WTC11 (cell line): ENCODE results near the gene EGF.

Source experiments
- PRRX2 ChIP-seq: fragments of 250-450 bp; sonication (Bioruptor Pico); IDR thresholded peaks from 2 replicates; pipeline ENCODE4 v1.8.0; 2021; ENCODE audit warnings: mild to moderate bottlenecking
- ZNF121 ChIP-seq: sonication (generic); formaldehyde crosslinking; IDR thresholded peaks from 2 replicates; pipeline ENCODE4 v1.8.0; 2023; ENCODE audit warnings: missing genetic modification reagents
- TF ChIP-seq, protein P1 (sequence below): sonication (generic); formaldehyde crosslinking; IDR thresholded peaks from 2 replicates; pipeline ENCODE4 v1.8.0; 2023; ENCODE audit warnings: missing genetic modification reagents
- TF ChIP-seq, protein P2 (sequence below): fragments of 200-600 bp; IDR thresholded peaks from 2 replicates; pipeline ENCODE4 v1.8.0; 2022; ENCODE audit warnings: antibody characterized with exemption
- TF ChIP-seq, protein P3 (sequence below): fragments of 250-450 bp; sonication (Bioruptor Pico); conservative IDR thresholded peaks from 2 replicates; pipeline ENCODE4 v1.9.0; 2021; ENCODE audit warnings: mild to moderate bottlenecking
- TF ChIP-seq, protein P4 (sequence below): sonication (generic); formaldehyde crosslinking; IDR thresholded peaks from 2 replicates; pipeline ENCODE4 v1.8.1; 2023; ENCODE audit warnings: mild to moderate bottlenecking, missing genetic modification reagents, borderline replicate concordance
- TF ChIP-seq, protein P5 (sequence below): sonication (generic); formaldehyde crosslinking; IDR thresholded peaks from 2 replicates; pipeline ENCODE4 v1.8.1; 2023; ENCODE audit warnings: mild to moderate bottlenecking, moderate library complexity, missing genetic modification reagents

DNA sequence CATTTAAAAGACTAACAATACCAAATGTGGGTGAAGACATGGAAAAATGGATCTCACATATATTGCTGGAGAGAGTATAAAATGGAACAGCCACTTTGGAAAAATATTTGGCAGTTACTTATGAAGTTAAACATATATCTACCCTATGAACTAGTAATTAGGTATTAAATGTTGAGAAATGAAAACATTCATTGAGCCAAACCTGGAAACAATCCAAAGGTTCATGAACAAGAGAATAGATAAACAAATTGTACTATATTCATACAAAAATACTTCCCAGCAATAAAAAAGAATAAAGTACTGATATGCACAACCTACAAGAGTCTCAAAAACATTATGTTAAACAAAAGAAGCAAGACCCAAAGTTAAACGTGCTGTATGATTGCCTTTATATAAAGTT, 4.0 kb upstream of the EGF start:
- TF ChIP-seq, protein P1, sequence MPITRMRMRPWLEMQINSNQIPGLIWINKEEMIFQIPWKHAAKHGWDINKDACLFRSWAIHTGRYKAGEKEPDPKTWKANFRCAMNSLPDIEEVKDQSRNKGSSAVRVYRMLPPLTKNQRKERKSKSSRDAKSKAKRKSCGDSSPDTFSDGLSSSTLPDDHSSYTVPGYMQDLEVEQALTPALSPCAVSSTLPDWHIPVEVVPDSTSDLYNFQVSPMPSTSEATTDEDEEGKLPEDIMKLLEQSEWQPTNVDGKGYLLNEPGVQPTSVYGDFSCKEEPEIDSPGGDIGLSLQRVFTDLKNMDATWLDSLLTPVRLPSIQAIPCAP (CRISPR knock-in tag), result no peak
- TF ChIP-seq, protein P2, sequence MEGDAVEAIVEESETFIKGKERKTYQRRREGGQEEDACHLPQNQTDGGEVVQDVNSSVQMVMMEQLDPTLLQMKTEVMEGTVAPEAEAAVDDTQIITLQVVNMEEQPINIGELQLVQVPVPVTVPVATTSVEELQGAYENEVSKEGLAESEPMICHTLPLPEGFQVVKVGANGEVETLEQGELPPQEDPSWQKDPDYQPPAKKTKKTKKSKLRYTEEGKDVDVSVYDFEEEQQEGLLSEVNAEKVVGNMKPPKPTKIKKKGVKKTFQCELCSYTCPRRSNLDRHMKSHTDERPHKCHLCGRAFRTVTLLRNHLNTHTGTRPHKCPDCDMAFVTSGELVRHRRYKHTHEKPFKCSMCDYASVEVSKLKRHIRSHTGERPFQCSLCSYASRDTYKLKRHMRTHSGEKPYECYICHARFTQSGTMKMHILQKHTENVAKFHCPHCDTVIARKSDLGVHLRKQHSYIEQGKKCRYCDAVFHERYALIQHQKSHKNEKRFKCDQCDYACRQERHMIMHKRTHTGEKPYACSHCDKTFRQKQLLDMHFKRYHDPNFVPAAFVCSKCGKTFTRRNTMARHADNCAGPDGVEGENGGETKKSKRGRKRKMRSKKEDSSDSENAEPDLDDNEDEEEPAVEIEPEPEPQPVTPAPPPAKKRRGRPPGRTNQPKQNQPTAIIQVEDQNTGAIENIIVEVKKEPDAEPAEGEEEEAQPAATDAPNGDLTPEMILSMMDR, result no peak
- TF ChIP-seq, protein P3, sequence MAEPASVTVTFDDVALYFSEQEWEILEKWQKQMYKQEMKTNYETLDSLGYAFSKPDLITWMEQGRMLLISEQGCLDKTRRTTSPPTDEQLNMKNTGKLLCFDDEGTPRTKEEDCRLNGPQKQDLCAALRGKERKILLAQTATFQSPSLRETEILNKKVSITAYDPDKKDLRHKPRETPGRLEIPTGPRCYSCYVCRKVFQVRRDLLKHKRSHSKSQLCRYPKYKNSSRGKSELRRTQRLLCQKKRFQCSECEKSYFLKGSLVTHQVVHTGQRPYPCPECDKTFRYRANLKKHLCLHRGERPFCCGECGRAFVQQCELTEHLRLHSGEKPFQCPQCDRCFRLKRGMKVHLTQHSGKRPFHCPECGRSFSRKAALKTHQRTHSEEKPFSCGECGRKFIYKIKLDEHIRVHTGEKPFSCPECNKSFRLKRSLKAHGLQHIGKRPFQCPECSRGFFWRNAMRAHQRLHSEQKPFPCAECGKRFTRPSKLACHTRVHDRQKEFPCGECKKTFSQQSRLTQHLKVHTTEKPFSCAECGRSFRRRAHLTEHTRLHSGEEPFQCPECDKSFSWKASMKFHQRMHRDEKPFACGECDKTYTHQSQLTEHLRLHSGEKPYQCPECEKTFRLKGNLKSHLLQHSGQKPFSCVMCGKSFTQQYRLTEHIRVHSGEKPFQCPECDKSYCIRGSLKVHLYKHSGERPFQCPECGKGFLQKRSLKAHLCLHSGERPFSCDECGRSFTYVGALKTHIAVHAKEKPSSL (CRISPR knock-in tag), result no peak
- TF ChIP-seq, protein P4, sequence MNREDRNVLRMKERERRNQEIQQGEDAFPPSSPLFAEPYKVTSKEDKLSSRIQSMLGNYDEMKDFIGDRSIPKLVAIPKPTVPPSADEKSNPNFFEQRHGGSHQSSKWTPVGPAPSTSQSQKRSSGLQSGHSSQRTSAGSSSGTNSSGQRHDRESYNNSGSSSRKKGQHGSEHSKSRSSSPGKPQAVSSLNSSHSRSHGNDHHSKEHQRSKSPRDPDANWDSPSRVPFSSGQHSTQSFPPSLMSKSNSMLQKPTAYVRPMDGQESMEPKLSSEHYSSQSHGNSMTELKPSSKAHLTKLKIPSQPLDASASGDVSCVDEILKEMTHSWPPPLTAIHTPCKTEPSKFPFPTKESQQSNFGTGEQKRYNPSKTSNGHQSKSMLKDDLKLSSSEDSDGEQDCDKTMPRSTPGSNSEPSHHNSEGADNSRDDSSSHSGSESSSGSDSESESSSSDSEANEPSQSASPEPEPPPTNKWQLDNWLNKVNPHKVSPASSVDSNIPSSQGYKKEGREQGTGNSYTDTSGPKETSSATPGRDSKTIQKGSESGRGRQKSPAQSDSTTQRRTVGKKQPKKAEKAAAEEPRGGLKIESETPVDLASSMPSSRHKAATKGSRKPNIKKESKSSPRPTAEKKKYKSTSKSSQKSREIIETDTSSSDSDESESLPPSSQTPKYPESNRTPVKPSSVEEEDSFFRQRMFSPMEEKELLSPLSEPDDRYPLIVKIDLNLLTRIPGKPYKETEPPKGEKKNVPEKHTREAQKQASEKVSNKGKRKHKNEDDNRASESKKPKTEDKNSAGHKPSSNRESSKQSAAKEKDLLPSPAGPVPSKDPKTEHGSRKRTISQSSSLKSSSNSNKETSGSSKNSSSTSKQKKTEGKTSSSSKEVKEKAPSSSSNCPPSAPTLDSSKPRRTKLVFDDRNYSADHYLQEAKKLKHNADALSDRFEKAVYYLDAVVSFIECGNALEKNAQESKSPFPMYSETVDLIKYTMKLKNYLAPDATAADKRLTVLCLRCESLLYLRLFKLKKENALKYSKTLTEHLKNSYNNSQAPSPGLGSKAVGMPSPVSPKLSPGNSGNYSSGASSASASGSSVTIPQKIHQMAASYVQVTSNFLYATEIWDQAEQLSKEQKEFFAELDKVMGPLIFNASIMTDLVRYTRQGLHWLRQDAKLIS (CRISPR knock-in tag), result no peak
- TF ChIP-seq ZNF121 (CRISPR knock-in tag) (no peak), PRRX2 (CRISPR knock-in tag) (no peak)
- TF ChIP-seq, protein P5, sequence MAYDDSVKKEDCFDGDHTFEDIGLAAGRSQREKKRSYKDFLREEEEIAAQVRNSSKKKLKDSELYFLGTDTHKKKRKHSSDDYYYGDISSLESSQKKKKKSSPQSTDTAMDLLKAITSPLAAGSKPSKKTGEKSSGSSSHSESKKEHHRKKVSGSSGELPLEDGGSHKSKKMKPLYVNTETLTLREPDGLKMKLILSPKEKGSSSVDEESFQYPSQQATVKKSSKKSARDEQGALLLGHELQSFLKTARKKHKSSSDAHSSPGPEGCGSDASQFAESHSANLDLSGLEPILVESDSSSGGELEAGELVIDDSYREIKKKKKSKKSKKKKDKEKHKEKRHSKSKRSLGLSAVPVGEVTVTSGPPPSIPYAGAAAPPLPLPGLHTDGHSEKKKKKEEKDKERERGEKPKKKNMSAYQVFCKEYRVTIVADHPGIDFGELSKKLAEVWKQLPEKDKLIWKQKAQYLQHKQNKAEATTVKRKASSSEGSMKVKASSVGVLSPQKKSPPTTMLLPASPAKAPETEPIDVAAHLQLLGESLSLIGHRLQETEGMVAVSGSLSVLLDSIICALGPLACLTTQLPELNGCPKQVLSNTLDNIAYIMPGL, result no peak
